Measurements from ENCODE around the gene THSD7B.
"Not testable (repeated sequence)": the region's sequence is repeated elsewhere in the genome, so short reads cannot be mapped to it uniquely, and the experiment has no call there.

Gene THSD7B

DNA sequence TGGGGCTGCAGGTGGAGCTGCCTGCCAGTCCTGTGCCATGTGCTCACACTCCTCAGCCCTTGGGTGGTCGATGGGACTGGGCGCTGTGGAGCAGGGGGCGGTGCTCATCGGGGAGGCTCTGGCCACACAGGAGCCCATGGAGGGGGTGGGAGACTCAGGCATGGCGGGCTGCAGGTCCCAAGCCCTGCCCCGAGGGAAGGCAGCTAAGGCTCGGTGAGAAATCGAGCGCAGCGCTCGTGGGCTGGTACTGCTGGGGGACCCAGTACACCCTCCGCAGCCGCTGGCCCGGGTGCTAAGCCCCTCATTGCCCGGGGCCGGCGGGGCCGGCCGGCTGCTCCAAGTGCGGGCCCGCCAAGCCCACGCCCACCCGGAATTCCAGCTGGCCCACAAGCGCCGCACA lies 566.2 kb downstream of the THSD7B start:
- in situ Hi-C loops (cut with MboI; ENCODE audit: low sequenced_read_pairs), result not testable (repeated sequence)

DNA sequence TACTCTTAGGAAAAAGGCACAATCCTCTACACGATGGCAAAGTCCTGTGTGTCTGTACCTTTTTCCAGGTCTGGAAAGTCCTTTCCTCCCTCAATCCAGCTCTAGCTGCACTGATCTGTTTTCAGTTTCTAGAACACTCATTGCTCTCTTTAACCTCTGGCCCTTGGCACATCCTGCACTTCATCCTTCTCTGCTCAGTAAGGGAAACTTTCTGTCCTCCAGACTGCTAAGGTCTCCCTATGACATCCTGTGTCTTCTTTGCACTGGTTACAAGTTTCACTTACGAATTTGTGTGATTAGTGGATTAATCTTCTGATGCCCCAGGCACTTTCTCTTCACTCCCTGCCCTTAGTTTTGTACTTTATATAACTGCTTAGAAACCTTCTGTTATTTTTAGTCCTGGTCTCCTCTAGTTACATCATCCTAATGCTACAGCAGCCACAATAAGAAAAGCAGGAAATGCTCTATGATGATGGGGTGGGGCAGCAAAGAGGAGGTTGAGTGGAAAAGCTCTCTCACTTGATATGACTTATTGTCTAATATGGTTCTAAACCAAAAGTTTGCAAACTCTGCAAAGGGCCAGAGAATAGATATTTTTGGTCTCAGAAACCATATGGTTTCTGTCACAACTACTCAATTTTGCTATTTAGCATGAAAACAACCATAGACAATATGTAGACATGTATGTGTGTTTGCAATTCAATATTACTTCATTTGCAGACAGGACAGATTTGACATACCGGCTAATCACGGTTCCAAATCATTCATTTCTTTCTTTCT lies 568.2 kb downstream of the THSD7B start:
- in situ Hi-C loops (cut with MboI; ENCODE audit: low sequenced_read_pairs), result no loop called here

GRCh38 chr2:137336067-137336466 lies 570.7 kb downstream of the THSD7B start:
- in situ Hi-C loops (cut with MboI; ENCODE audit: low sequenced_read_pairs), result no loop called here

DNA sequence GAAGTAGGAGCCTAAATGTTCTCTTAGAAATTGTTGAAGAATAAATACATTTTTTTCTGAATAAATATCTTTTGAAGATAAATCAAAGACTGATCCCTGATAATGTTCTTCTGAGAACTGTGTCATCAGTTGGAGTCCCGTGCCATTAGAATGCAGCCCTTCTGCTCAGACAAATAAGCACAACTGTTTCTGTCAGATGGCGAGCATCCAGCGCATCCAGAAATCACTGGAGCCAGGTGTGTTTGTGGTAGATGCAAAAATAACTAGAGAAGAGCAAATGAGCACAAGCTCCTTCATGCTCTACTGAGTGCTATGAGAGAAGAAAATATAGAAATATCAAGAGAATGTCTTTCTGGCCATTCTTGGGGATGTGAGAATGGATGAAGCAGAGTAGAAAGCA lies 573.7 kb downstream of the THSD7B start:
- in situ Hi-C loops (cut with MboI; ENCODE audit: low sequenced_read_pairs), result no loop called here

GRCh38 chr2:137345994-137346393 lies 580.6 kb downstream of the THSD7B start:
- in situ Hi-C loops (cut with MboI; ENCODE audit: low sequenced_read_pairs), result no loop called here

DNA sequence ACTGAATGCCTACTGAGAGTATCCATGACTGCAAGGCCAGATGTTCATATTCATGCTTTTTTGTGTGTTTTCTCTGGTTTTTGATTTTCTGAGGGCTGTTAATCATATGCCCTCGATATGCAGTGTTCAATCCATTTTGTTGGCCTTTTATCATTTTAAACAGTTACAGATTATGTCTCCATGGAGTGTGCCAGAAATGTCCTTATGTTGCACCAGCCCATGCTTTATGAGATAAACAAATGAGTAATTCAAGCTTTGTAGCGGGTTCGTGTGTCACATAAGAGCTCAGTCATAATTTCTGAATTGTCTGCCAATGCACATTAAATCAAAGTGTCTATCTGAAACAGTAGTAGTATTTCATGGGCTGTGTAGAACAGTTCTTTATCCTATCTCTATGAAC lies 583.0 kb downstream of the THSD7B start:
- in situ Hi-C loops (cut with MboI; ENCODE audit: low sequenced_read_pairs), result no loop called here

GRCh38 chr2:137357634-137358033 lies 592.3 kb downstream of the THSD7B start:
- in situ Hi-C loops (cut with MboI; ENCODE audit: low sequenced_read_pairs), result no loop called here

DNA sequence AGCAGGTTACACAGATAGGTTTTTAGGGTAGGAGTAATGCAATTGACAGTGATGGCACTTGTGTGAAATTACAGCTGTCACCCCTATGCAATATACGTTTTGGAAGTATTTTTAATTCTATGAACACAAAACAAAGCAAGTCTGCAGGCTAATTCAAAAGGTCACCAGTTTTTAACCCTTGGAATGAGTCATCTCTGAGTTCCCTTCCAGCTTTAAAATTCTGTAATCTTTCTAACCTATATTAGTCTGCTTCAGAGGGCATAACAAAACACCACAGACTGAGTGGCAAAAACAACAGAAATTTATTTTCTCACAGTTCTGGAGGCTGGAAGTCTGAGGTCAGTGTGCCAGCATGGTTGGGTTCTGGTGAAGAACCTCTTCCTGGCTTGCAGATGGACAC lies 602.0 kb downstream of the THSD7B start:
- in situ Hi-C loops (cut with MboI; ENCODE audit: low sequenced_read_pairs), result no loop called here

- in situ Hi-C loops (cut with MboI; ENCODE audit: low sequenced_read_pairs), result no loop called here
Measured at GRCh38 chr2:137369106-137369505, 603.8 kb downstream of the THSD7B start.

DNA sequence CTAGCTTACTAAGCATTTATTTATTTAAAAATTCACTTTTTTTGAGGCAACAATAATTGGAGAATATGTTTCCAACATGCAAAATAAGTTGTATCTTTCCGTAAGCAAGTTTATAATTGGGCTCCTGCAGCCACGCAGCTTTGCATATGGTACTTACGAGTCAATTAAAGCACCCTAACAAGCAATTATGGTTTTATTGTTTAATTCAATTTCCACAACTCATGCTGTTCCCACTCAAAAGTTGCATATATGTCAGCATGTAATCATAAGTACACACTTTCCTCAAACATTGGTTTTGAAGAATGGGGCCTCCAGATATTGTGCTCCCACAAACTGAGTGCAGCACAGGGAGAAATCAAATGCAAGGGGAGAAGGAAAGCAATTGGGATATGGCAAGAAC lies 613.8 kb downstream of the THSD7B start:
- in situ Hi-C loops (cut with MboI; ENCODE audit: low sequenced_read_pairs), result no loop called here

DNA sequence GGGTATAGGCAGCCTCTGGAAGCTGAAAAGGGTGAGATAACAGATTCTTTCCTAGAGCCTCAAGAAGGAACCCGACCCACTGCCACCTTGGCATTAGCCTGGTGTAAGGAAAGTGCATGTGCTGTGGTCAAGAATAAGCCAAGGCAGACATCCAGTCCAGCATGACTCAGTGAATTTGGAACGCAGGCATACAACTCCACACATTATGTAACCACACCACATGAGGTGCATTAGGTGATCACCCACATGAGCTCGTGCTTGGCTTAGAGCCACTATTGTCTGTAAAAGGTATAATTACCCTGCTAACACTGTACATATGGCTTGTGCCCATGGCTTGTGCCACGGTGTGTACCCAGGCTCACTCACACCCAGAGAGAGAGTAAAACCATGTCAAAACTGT lies 615.3 kb downstream of the THSD7B start:
- in situ Hi-C loops (cut with MboI; ENCODE audit: low sequenced_read_pairs), result no loop called here

DNA sequence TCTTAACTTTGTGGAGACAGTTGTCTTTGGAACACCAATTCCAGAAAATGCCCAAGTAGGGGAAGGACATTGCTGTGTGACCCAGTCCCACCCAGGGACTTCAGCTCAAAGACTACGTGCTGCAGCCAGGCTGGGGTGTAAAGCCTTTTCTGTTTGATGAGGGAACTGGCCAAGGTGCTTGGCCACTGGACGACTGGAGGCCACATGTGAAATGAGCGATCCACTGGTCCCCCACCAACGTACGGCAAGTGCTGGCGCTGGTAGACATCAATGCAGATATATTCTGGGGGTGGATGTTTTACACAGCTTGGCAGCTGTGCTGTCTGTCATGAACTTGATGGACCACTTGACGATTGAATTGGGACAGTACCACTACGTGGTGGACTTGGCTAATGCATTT lies 616.4 kb downstream of the THSD7B start:
- in situ Hi-C loops (cut with MboI; ENCODE audit: low sequenced_read_pairs), result no loop called here

DNA sequence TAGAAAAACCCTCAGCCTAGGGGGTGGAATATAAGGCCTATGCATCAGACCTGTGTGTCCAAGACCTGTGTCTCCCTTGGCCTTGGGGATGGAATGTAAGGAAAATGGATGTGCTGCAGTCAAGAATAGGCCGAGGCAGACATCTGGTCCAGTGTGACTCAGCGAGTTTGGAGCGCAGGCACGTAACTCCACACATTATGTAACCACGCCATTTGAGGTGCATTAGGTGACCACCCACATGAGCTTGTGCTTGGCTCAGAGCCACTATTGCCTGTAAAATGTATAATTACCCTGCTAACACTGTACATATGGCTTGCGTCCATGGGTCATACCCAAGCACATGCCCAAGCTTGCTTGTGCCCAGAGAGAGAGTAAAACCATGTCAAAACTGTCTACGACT lies 618.0 kb downstream of the THSD7B start:
- in situ Hi-C loops (cut with MboI; ENCODE audit: low sequenced_read_pairs), result no loop called here

- in situ Hi-C loops (cut with MboI; ENCODE audit: low sequenced_read_pairs), result no loop called here
Measured at GRCh38 chr2:137387044-137387443, 621.7 kb downstream of the THSD7B start.

DNA sequence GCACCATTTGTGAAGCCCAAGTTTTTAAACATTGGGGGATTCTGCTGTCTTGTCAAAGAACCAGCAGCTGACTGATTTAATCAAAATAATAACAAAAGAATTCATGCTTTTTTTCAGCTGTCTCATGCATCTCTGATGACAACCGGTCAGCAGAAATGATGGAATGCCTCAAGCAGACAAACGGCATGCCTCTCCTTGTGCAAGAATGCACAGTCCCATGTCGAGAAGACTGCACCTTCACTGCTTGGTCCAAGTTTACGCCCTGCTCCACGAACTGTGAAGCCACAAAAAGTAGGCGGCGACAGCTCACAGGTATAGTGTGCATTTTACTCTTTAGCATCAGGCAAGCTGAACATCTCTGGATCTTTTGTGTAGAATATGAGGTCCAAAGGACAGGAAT lies 640.2 kb downstream of the THSD7B start:
- in situ Hi-C loops (cut with MboI; ENCODE audit: low sequenced_read_pairs), result no loop called here

GRCh38 chr2:137411585-137411984 lies 646.2 kb downstream of the THSD7B start:
- in situ Hi-C loops (cut with MboI; ENCODE audit: low sequenced_read_pairs), result no loop called here

- in situ Hi-C loops (cut with MboI; ENCODE audit: low sequenced_read_pairs), result no loop called here
Measured at GRCh38 chr2:137420744-137421143, 655.4 kb downstream of the THSD7B start.

- in situ Hi-C loops (cut with MboI; ENCODE audit: low sequenced_read_pairs), result no loop called here
Measured at GRCh38 chr2:137435162-137435561, 669.8 kb downstream of the THSD7B start.

DNA sequence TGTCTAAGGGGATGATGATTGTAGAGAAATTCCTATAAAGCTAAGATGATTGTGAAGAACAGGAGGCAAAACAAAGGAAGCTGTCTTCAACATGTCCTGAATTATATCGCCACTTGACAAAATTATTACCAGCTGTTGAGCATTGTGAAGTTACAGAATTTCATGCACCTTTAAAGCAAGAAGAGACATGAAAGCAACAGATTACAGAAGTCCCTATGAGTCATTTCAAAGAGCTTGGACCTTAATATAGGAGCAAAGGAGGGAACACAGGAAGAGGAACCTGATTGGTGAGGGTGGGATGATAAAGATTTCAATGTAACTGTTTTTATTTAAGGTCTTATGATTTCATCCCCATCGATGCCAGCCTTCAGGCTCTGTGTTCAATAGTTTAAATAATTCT lies 672.0 kb downstream of the THSD7B start:
- in situ Hi-C loops (cut with MboI; ENCODE audit: low sequenced_read_pairs), result no loop called here

DNA sequence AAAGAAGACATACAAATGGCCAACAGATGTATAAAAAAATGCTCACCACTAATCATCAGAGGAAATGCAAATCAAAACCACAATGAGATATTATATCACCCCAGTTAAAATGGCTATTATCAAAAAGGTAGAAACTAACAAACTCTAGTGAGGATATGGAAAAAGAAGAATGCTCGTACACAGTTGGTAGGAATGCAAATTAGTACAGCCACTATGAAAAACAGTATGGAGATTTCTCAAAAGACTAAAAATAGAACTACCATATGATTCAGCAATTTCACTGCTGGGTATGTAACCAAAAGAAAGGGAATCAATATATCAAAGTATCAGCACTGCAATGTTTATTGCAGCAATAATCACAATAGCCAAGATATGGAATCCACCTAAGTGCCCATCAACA lies 679.6 kb downstream of the THSD7B start:
- in situ Hi-C loops (cut with MboI; ENCODE audit: low sequenced_read_pairs), result no loop called here

DNA sequence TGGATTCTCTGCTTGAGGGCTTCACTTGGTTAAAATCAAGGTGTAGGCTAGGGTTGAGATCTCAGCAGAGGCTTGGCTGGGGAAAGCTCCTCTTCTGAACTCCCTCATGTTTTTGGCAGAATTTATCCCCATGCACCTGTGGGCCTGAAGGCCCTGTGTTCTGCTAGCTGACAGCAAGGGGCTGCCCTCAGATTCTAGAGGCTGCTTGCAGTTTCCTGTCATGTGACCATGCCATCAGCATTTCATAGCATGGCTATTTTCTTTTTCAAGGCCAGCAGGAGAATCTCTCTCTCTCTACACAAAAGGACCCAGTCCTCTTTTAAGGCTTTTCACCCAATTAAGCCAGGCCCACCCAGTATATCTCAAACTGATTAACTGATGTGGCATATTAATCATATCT lies 684.1 kb downstream of the THSD7B start:
- in situ Hi-C loops (cut with MboI; ENCODE audit: low sequenced_read_pairs), result no loop called here

DNA sequence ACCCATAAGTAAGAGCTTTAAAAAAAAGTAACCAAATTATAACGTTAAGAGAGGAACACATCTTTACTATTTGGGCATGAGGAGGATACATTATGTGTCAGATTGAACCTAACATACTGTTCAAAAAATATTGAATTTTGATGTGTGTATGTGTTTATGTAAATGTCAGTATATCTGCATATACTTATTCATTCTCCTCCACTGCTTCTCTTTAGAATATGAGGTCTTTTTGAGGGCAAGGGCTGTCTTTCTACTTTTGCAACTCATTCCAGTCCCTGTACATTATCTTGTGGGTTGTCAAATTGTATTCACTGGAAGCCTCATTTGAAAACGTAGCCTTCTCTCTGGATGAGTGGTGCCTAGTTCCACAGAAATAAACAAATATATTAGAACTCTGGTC lies 689.5 kb downstream of the THSD7B start:
- in situ Hi-C loops (cut with MboI; ENCODE audit: low sequenced_read_pairs), result no loop called here

DNA sequence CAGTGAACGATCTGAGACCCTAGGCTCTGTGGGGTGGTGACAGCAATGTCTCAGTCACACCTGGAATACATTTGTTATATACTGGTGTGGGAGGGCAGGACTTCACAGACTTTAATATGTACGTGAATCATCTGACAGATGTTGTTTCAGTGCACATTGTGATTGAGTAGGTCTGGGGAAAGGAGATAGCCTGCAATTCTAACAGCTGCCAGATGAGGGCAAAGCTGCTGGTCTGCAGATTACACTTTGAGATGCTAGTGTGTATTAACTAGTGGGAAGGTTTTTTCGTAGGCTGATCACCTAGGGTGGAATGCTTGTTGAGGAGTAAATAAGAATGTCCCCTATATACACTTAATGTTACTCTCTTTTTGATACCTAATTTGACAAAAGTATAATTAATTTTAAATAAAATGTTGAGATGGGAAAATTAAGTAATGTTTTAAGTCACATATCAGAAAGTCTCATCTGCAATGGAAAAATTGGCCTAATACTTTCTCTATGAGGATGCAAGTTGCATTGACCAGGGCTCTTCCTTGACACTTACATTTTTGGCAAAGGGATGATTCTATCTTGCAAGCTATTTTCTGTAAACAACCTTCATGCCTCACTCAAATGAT lies 702.0 kb downstream of the THSD7B start:
- in situ Hi-C loops (cut with MboI; ENCODE audit: low sequenced_read_pairs), result no loop called here
